Stimulated activated naive CD4-positive, alpha-beta T cell (primary cell): ENCODE results near the gene PARP1.

Experiments
- DNase-seq, 6 experiments: peaks; one replicate each; lab custom pipeline; 2025; lab: John Stamatoyannopoulos, UW

Gene PARP1

DNA sequence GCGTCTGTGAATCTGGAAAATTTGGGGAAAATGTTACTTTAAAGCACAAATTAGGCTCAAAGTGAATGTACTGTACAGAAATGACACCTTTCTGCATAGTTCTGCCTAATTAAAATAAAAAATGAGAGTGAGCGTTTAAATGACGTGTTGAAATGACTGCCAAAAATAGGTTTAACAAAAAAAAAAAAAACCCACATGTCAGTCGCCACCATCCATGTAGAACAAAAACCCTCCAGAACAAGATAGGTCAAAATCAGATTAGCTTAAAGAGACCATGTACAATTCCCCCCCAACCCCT is 745 bp downstream of the PARP1 start:
- DNase-seq: peak in 1 of 6 experiments; percentile 57

DNA sequence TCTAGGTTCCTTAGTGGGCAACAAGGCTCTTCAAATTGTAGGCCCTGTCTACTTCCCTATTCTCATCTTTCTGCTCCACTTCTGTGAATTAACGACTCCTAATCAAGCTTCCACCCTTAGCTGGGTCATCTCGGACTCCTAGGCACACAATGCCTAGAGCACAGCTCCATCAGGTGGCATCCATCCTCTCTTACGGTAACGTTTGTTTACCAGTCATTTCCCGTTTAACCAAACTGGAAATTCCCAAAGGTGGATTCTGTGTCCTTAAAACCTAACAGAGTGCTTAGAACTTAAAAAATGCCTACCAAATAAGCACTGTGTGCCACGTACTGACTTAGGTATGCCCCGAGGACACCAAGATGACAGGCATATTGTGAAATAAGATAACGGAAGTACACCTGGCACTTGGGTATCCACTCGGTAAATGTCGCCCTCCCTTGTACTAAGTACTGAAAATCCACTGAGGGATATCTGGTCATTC is 1.5 kb downstream of the PARP1 start:
- DNase-seq: peak in 2 of 6 experiments; percentile 16 to 22

DNA sequence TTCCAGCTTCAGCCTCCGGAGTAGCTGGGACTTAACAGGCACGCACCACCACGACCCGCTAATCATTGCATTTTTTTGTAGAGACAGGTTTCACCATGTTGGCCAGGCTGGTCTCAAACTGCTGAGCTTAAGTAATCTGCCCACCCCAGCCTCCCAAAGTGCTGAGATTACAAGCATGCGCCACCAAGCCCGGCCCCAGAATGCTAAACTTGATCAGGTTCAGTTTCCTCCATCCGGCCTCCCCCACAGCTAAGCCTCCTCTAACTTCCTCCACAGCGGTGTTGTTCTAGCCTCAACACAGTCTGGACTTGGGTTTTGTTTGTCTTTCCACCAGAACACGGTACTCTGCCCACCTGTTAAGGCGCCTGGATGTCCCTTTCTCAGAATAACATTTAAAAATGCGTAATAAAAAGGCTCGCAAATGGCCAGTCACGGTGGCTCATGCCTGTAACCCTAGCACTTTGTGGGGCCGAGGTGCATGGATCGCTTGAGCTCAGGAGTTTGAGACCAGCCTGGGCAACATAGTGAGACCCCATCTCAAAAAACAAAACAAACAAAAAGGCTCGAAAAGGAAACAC is 2.4 kb downstream of the PARP1 start:
- DNase-seq: no peak

DNA sequence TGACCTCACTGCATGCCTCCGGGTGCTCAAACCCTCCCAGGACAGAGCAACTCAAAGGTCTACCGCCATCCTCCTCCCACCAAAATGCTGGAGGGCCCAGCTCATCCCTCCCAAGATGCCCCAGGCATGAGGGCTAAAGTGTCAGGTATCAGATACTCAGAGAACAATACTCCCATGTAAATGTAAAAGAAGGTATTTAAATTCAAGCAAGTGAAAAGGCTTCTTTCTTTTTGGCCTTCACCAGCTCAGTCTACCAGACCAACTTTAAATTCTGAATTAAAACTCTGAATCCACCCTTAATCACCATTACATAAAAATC is 3.0 kb downstream of the PARP1 start:
- no peak for DNase-seq

DNA sequence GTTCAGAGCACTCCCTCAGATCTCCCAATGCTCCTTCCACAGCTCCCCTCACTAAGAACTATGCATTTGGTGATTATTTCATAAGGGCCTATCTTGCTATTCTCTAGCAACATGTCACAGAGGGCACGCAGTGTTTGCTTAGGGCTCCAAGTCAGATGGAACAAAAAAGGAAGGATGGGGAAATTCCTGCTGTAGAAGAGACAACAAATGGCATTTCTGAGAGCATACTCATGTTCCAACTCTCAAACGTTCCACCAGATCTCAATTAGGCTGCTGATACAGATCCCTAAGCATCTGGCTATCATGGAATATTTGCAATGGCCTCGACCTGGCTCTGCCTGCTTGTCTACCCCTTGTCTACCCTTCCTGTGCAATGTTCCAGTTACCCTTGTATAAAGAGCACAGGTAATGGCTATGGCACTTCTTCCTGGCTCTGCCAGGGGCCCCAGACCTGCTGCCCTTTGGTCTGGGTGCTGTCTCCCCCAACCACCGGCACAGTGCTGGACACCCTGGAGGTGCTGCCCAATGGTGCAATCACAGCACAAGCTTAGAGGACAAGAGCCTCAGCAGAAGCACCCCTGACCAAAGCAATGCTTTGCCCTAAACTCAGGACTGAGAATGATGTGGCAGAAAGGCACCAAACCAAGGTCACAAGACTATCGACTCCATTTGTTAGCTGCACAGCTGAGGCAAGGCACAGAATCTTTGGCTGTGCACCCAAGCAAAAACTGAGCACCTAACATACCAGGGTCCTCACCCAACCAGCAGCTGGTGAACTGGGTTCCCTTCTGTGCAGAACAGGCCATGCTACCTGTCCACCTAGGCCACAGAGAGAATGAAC is 3.6 kb downstream of the PARP1 start:
- DNase-seq: no peak

DNA sequence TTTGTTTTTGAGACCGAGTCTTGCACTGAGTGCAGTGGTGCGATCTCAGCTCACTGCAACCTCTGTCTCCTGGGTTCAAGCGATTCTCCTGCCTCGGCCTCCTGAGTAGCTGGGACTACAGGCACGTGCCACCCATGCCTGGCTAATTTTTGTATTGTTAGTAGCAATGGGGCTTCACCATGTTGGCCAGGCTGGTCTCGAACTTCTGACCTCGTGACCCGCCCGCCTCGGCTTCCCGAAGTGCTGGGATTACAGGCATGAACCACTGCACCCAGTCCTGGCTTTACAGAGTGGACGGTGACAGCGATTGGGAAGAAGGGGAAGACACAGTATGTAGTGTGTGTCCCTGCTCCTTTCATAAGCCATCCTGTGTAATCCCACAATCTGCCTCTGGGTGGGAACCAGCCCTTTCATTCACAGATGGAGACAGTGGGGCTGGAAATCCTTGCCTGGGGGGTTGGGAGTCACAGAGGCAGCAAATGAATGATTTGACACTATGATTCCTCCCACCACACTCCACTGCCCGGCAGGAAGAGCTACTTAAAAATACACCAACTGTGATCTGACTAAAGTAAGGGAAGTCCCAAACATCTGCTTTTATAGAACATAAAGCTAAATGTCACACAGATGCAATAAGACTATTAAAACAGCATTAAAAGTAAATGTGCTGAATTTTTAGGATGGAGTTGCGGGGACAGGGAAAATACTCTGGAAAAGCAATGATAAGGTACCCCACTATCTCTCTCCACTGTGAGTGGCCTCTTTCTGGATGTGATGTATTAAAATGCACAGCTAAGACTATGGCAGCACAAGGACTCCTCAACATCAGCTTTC is 4.5 kb downstream of the PARP1 start:
- DNase-seq: no peak

DNA sequence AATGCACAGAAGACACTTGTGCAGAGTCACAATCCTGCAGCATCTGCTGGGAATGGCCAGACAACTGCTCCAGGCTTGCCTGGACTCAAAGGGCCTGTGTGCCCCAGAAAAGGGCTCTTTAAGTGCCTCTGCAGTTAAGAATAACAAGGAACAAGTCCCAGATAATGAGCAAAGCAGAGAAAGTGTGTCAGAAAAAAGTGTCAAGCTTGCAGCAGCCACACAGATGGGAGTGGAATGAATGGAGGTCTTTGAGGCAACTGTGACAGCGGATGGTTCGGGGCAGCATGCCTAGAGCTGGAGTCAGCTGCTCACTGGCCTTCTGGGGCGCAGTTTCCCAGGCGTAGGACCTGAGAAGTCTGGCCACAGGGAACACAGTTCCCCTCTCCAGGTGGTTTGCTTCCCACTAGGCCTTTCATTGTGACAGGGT is 5.1 kb downstream of the PARP1 start:
- DNase-seq: no peak

DNA sequence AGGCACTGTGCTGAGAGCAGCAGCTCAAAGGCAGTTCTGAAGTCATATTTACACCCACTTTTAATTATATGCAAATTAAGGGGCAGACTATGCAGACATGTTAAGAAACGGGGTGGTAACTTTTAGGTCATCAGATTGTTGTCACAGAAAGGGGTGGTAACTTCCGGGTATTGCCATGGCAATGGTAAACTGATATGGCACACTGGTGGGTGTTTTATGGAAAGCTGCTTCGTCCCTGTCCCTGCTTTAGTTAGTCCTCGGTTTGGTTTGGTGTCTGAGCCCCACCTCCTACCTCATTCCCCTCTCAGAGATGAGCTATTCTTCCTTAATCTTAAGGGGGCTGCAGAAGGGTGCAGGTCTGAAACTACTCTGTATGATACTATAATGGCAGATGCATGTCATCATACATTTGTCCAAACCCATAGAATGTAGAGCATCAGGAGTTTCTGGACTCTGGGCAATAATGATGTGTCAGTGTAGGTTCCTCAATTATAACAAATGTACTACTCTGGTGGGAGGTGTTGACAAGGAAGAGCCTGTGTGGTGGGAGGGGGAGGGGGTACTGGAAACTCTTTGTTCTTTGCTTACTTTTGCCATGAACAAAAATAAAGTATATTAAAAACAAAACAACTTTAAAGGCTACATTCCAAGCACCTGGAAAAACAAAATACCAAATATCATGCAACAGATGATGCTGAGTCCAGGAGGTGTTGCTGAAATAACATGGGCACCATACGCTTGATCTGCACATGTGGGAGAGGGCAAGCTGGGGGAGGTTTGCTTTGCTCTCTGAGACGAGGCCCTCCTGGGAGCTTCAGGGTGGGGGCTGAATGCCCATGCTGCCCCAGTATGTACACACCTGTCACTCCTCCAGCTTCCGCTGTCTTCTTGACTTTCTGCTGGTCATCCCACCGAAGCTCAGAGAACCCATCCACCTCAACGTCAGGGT is 6.3 kb downstream of the PARP1 start:
- DNase-seq: no peak

DNA sequence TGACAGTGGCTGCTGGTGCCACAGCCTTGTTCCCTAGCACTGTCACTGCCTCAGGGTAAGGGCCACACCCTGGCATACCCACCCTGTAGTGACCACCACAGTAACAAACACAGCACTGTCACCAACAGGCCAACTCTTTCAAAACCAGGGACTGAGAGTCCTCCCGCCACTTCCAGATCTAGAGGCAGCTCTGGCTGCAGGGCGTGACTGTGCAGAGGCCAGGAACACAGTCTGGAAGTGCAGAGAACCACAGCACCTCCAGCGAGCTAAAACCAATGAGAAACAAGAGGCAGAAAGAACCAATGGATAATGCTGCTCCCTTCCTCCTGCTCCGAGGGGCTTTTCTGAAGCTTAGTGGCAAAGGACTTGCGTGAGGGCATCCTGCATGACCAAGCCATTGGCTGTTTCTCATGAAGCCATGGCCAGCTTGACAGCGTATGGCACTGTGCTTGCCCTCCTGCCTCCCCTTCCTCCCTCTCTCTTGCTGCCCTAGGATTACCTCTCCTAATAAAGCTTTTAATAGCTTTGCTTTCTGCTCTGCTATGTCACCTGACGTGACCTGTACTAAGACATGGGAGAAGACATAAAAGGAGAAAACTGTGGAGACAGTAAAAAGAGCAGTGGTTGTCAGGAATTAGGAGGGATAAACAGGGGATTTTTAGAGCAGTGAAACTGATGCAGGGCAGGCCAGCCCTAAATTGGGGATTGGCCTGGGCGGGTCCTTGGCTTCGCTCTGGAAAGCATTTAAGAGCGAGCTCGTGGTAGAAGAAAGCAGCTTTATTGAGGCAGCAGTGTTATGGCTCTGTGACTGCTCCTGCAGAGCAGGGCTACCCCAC is 7.2 kb downstream of the PARP1 start:
- DNase-seq: no peak

DNA sequence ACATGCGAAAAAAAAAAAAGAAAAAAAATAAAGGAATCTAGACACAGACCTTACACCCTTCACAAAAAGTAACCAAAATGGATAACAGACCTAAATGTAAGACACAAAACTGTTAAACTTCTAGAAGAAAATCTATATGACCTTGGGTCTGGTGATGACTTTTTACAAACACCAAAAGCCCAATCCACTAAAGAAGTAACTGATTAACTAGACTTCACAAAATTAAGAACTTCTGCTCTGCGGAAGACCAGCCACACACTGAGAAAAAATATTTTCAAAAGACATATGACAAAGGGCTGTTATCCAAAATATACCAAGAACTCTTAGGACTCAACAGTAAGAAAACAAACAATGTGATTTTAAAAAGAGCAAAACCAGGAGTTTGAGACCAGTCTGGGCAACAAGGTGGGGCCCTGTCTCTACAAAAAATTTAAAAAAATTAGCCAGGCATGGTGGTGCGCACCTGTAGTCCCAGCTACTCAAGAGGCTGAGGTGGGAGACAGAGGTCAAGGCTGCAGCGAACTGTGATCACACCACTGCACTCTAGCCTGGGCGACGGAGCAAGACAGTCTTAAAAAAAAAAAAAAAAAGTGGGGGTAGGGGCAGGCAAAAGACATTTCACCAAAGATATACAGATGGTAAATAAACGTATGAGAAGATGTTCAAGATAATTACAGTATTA is 9.8 kb downstream of the PARP1 start:
- DNase-seq: no peak

DNA sequence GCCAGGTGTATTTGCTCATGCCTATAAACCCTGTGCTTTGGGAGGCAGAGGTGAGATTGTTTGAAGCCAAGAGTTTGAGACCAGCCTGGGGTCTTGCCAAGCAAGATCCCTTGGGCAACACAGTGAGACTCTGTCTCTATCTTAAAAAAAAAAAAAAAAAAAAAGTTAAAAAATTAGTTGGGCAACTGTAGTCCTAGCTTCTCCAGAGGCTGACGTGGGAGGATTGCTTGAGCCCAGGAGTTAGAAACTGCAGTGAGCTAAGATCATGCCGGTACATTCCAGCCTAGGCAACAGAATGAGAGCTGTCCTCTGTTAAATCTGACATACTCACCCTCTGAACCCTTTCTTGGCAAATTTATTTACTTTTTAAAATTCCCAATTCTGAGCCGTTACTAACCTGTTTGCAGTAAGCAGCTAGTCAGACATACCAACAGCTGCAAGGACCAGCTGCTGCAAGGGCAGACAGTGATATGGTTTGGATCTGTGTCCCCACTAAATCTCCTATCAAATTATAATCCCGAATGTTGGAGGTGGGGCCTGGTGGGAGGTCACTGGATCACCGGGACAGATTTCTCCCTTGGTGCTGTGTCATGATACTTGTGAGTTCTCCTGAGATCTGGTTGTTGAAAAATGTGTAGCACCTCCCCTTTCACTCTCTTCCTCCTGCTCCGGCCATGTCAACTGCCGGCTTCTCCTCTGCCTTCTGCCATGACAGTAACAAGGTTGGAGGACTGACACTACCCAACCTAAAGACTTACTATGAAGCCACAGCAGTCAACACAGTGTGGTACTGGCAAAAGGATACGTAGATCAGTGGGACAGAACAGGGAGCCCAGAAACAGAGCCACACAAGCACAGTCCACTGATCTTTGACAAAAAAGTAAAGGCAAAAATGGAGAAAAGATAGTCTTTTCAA is 10.6 kb downstream of the PARP1 start:
- DNase-seq: no peak

DNA sequence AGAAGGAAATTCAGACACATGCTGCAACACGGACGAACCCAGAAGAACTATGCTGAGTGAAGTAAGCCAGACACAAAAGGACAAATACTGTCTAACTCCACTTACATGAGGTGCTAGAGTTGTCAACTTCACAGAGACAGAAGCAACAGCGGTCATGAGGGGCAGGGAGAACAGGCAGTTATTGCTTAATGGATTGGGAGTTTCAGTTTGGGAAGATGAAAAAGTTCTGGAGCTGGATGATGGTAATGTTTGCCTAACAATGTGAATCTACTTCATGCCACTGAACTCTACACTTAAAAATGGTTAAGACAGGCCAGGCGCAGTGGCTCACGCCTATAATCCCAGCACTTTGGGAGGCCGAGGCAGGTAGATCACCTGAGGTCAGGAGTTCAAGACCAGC is 12.1 kb downstream of the PARP1 start:
- no peak for DNase-seq

DNA sequence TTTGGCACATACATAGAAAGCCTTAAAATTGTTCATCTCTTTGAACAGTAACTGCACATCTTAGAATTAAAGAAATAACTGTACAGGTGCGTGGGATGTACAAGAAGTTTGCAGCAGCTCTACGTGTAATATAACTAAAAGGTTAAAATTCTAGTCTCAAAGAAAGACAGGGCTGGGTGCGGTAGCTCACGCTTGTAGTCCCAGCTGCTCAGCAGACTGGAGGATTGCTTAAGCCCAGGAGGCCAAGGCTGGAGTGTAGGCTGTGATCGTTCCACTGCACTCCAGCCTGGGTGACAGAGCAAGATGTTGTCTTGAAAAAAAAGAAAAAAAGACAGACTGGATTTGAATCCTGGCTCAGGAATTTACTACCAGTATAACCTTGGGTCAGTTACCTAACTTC is 13.4 kb downstream of the PARP1 start:
- DNase-seq: no peak

DNA sequence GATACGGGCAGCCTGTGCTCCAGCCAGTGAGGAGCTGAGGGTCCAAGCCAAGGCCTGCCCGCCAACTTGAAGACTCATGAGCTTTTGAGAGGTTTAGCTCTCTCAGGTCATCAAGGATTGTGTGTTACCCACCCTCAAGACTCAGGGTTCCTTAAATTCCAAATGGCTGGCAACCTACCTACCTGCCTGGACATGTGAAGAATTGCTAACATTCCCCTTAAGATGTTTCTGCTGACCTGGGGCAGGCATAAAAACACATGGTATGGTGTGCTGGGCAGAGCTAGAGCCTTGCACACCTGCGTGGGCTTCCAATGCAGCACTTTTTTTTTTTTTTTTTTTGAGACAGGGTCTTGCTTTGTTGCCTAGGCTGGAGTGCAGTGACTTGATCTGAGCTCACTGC is 17.2 kb downstream of the PARP1 start:
- DNase-seq: no peak

DNA sequence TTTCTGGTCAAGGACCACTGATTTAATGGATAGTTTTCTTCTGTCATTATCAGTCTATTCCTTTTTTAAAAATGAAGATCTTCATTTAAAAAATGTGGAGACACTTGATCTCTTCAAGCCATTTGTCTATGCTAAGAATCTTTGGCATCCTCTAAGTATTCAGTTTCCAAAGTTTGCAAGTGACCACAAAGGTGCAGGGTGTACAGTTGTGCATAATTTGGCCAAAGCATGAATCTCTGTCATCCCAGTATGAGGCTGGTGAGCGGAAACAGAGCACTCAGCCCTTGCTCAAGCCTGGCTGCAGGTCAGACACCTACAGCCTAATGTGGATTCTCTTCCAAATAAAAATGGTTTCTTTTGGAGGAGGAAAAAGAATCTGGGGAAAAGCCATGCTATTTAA is 19.8 kb downstream of the PARP1 start:
- no peak for DNase-seq

DNA sequence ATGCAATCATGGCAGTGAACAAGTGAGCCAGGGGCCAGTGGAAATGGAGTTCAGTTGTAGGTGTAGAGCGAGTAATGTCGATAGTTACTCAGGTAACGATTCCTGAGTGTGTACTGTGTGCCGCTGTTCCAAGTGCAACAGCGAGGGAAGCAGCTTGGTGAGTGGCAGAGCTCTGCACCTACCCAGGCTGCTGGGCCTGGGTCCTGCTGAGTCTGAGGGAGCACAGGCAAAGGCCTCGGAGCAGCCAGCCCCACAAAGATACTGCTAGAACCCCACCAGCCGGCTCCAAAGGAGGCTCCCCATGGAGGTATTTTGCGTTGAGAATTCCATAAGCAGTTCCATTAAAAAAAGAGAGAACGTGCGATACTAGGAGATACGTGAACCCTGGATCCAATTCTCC is 23.2 kb downstream of the PARP1 start:
- no peak for DNase-seq

DNA sequence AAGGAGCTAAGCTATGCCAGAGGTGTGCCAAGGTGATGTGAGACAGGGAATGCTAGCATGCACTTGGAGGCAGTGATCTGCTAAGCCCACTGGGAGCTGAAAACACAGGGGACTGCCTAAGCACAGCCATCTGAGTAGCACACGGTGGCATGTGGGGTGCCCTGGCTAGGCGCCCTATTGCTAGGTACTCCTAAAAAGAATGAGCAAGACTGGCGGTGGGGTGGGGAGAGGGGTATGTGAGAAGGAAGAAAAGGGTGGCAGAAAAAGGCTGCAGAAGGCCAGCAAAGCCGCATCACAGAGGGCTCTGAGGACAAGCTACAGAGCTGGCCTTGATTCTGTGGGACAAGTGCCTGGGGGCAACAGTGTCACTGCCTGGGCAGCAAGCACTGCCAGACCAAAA is 23.9 kb downstream of the PARP1 start:
- no peak for DNase-seq

DNA sequence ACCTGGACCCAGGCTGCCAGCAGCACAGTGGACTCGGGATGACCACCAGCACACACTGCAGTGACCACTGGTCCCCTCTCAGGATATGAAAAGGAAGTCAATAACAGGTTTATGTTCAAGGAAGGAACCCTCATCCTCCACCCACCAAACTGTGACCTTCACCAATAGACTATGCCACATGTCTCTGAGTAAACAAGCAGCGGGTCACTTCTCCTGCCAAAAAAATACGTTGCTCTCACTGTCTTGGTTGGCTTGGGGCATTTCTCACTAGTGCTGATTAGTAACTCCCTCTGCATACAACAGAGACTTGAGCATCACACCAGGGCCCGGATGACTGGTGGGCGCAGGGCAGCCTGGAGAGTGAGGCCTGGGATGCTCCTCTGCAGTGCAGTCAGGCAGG is 25.9 kb downstream of the PARP1 start:
- no peak for DNase-seq

DNA sequence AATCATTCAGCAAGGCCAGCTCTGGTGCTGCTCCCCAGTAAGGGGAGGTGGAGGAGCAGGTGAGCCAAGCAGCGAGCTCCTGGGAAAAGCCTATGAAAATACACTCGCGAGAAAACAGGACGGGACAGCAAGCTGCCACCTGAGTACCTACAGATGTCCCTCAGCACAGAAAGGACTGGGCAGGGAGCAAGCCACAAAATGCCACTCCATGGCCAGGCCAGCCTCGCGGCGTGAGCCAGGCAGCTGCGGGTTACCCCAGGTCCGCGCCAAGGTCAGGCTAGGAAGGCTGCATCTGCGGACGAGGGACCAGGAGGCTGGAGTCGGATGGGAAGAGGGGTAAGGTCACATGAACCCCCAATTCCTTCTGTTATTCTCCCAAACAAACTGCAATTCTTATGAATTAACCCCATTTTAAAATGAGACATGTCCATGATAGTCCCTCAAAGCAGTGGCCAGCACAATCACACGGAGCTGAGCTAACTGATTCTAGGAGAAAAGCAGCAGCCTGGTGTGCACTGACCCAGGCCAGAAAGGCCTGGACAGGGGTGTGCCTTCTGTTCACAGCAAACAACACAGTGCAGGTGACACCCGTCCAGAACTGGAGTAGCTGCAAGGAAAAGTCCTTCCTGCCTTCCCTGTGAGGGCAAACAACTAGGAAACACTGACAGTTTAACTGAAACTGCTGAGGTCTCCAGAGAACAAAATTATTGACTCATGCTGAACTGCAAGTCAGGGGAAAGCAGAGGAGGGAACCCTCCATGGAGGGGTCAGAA is 26.5 kb downstream of the PARP1 start:
- no peak for DNase-seq
